SK-N-SH (cell line): ENCODE results near the gene HBP1. TPM values are rescaled to one million over a fixed set of nuclear protein-coding genes. Genes with fewer than 3 reads are reported as not detected.

Experiments
- CTCF ChIA-PET: fragments of 300-600, 350-600 bp; formaldehyde crosslinking; extraction: SDS; loops from one replicate; lab custom pipeline; 2021; lab: Yijun Ruan, JAX
- POLR2A ChIA-PET: fragments of 350-600 bp; sonication (Branson Sonifier 250); formaldehyde crosslinking; extraction: SDS; loops from one replicate; lab custom pipeline; 2020; ENCODE audit warnings: antibody characterized with exemption, inconsistent platforms; lab: Yijun Ruan, JAX
- DNase-seq: peaks from one replicate; pipeline ENCODE4 v3.0.0; 2012
- H2AFZ ChIP-seq: fragments of 200-600 bp; sonication (generic); 2 replicates; pipeline ENCODE4 v1.8.1; 2016; ENCODE audit warnings: antibody characterized with exemption, mild to moderate bottlenecking, low read depth
- H3F3A ChIP-seq: fragments of 200-600 bp; sonication (generic); replicated peaks from 2 replicates; pipeline ENCODE3; 2016; ENCODE audit warnings: antibody characterized with exemption, mild to moderate bottlenecking; ENCODE audit not compliant: insufficient read depth
- H3K27ac ChIP-seq, 2 experiments: fragments of 200-500 bp in 1 of 2; fragments of 200-600 bp in 1 of 2; sonication (Bioruptor generic) in 1 of 2; sonication (generic), shearing (Covaris generic) in 1 of 2; 2 replicates each; pipeline versions ENCODE4 v1.5.1 to v1.6.1; 2014 to 2016; ENCODE audit warnings: low read depth in 2 of 2, inconsistent platforms in 1 of 2, low read length in 1 of 2, mild to moderate bottlenecking in 1 of 2, mixed read lengths in 1 of 2
- H3K27me3 ChIP-seq: fragments of 200-600 bp; sonication (generic), shearing (Covaris generic); 2 replicates; pipeline ENCODE4 v1.6.1; 2016; ENCODE audit warnings: mixed run types; ENCODE audit not compliant: insufficient read depth
- H3K36me3 ChIP-seq, 2 experiments: fragments of 200-500 bp in 1 of 2; fragments of 200-600 bp in 1 of 2; sonication (Bioruptor generic) in 1 of 2; sonication (generic) in 1 of 2; replicated peaks in 1 of 2; 2 replicates each; pipeline versions ENCODE3 to v1.5.1; 2014 to 2016; ENCODE audit warnings: low read length in 1 of 2, mild to moderate bottlenecking in 1 of 2; ENCODE audit not compliant: insufficient read depth in 2 of 2, control insufficient read depth in 1 of 2
- H3K4me1 ChIP-seq, 2 experiments: fragments of 200-500 bp in 1 of 2; fragments of 200-600 bp in 1 of 2; sonication (Bioruptor generic) in 1 of 2; sonication (generic), shearing (Covaris generic) in 1 of 2; 2 replicates each; pipeline versions ENCODE4 v1.5.1 to v1.6.1; 2014 to 2016; ENCODE audit warnings: low read depth in 1 of 2, low read length in 1 of 2, mixed run types in 1 of 2; ENCODE audit not compliant: insufficient read depth in 2 of 2, control insufficient read depth in 1 of 2
- H3K4me2 ChIP-seq: fragments of 200-600 bp; sonication (generic), shearing (Covaris generic); 2 replicates; pipeline ENCODE4 v1.6.1; 2017; ENCODE audit warnings: mixed run types
- H3K4me3 ChIP-seq, 2 experiments: fragments of 200-500 bp in 1 of 2; fragments of 200-600 bp in 1 of 2; sonication (Bioruptor generic) in 1 of 2; sonication (generic), shearing (Covaris generic) in 1 of 2; 2 replicates each; pipeline versions ENCODE4 v1.5.1 to v1.8.1; 2014 to 2016; ENCODE audit warnings: low read depth in 2 of 2, inconsistent platforms in 1 of 2, low read length in 1 of 2, mild to moderate bottlenecking in 1 of 2, mixed read lengths in 1 of 2, moderate library complexity in 1 of 2
- H3K79me2 ChIP-seq: fragments of 200-600 bp; sonication (generic); 2 replicates; pipeline ENCODE4 v1.8.1; 2017; ENCODE audit warnings: mild to moderate bottlenecking; ENCODE audit not compliant: insufficient read depth
- H3K9ac ChIP-seq: fragments of 200-600 bp; sonication (generic); 2 replicates; pipeline ENCODE4 v1.6.1; 2017; ENCODE audit warnings: mixed run types
- H3K9me2 ChIP-seq: fragments of 200-600 bp; sonication (generic); 2 replicates; pipeline ENCODE4 v1.6.1; 2017; ENCODE audit warnings: mixed run types
- H3K9me3 ChIP-seq: fragments of 200-600 bp; sonication (generic); 2 replicates; pipeline ENCODE4 v1.6.1; 2017; ENCODE audit warnings: mixed run types, mild to moderate bottlenecking, moderate library complexity
- H4K20me1 ChIP-seq: fragments of 200-600 bp; sonication (generic); 2 replicates; pipeline ENCODE4 v1.6.1; 2017; ENCODE audit warnings: mild to moderate bottlenecking, mixed run types; ENCODE audit not compliant: insufficient read depth
- IRF3 ChIP-seq: fragments of 150-350 bp; IDR thresholded peaks from 2 replicates; pipeline ENCODE4 v1.6.1; 2016; ENCODE audit warnings: mild to moderate bottlenecking, low read depth, low read length
- MEF2A ChIP-seq: IDR thresholded peaks from 2 replicates; pipeline ENCODE4 v1.4.0; 2012; ENCODE audit warnings: low read depth, borderline replicate concordance
- MXI1 ChIP-seq: IDR thresholded peaks from 2 replicates; pipeline ENCODE4 v1.6.1; 2012; ENCODE audit warnings: mild to moderate bottlenecking, low read depth, low read length, improper control_type of control experiment
- RAD21 ChIP-seq: IDR thresholded peaks from 2 replicates; pipeline ENCODE4 v1.6.1; 2012; ENCODE audit warnings: mild to moderate bottlenecking, low read length
- REST ChIP-seq: IDR thresholded peaks from 2 replicates; pipeline ENCODE4 v1.6.1; 2012; ENCODE audit warnings: mild to moderate bottlenecking, low read depth, low read length, moderate library complexity
- YY1 ChIP-seq: IDR thresholded peaks from 2 replicates; pipeline ENCODE4 v1.4.0; 2012; ENCODE audit warnings: low read depth, mild to moderate bottlenecking
- WGBS: methylation state at CpG from one replicate; pipeline ENCODE4 v1.1.6; 2017; ENCODE audit warnings: low lambda C conversion rate; 5-methylcytosine and 5-hydroxymethylcytosine counted together
- polyA plus RNA-seq, 3 experiments: library from polyadenylated mRNA; depleted of rRNA; stranded (reverse); fragments of >200 nt; gene quantifications; 2 replicates each; pipeline ENCODE4 v1.2.3, GENCODE V29; 2012
- TF ChIP-seq, protein P1 (sequence below): fragments of 200-600 bp; sonication (generic); IDR thresholded peaks from 2 replicates; pipeline ENCODE4 v1.6.1; 2017; ENCODE audit warnings: antibody characterized with exemption, mild to moderate bottlenecking, moderate library complexity

Gene HBP1
- polyA plus RNA-seq, 1 of the 3 experiments (the other 2 are of a cell fraction), result 27.2 TPM

DNA sequence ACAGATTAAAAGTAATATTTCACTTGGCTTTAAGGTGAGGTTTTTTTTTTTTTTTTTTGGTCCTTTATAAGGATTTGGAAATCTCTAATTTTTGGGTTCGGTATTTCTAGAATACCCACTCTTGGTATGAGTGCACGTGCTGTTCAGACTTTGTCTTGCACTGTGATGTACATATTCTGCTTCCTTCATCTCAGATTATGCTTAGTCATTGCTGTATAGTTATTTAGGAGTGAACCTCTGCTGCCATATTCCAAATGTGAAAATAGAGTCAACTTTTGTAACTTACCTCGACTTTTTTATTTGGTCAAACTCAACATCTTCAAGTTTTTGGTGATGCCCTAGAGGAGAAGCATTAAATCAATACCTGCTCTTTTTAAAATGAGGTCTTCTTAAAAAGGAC is 40.1 kb upstream of the HBP1 start:
- CTCF ChIA-PET, result no interaction called here
- Histone ChIP-seq H3K36me3 (no peaks in the 10 kb centered on the region), H3K79me2 (no peaks in the 10 kb centered on the region), H3K27me3 (no peaks in the 10 kb centered on the region), H3F3A (no peaks in the 10 kb centered on the region)
- TF ChIP-seq REST (no peak), IRF3 (no peak), YY1 (no peak), MXI1 (no peak), RAD21 (no peak)
- TF ChIP-seq, protein P1, sequence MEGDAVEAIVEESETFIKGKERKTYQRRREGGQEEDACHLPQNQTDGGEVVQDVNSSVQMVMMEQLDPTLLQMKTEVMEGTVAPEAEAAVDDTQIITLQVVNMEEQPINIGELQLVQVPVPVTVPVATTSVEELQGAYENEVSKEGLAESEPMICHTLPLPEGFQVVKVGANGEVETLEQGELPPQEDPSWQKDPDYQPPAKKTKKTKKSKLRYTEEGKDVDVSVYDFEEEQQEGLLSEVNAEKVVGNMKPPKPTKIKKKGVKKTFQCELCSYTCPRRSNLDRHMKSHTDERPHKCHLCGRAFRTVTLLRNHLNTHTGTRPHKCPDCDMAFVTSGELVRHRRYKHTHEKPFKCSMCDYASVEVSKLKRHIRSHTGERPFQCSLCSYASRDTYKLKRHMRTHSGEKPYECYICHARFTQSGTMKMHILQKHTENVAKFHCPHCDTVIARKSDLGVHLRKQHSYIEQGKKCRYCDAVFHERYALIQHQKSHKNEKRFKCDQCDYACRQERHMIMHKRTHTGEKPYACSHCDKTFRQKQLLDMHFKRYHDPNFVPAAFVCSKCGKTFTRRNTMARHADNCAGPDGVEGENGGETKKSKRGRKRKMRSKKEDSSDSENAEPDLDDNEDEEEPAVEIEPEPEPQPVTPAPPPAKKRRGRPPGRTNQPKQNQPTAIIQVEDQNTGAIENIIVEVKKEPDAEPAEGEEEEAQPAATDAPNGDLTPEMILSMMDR, result no peak
- TF ChIP-seq, all 33 proteins: peak for 0
- Histone ChIP-seq H3K9me2 (no peaks in the 10 kb centered on the region), H3K4me1 (no peaks in the 10 kb centered on the region; a peak in 1 of 4 replicates), H3K27ac (no peak overlapping the region), H3K9ac (no peak overlapping the region), H2AFZ (no peak overlapping the region), H3K4me2 (no peak overlapping the region), H4K20me1 (no peaks in the 10 kb centered on the region), H3K9me3 (no peaks in the 10 kb centered on the region), H3K4me3 (no peak overlapping the region)
- DNase-seq, result no peak
- WGBS, result 89% methylated on average over 3 of the region's 3 CpGs
- POLR2A ChIA-PET, result no interaction called here

DNA sequence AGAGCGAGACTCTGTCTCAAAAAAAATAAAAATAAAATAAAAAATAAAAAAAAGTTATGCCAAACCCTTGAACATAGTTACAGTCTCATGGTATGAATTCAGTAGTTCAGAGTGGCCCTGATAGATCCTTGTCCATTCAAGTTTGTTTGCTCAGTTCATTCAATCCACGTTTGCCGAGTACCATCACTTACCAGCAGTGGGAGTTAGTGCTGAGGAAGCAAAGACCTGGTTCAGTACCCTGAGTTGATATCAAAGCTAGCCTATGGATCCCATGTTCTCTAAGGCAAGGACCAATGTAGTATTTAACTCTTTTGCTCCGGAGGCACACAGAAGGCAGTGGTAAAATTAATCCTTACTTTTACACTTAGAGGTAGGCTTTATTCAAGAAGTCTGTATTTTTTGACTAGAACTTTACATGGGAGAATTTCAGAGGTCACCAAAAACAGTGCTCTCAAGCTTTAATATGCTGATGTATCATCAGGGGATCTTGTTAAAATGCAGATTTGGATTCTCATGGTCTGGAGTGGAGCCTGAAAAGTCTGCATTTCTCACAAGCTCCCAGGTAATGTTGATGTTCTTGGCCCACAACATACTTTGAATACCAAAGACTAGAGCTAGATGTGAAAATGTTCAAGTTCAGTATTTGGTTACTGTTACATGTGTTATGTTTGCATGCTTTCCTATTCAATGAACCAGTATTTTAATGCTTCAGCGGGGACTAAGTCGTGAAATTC is 38.1 kb upstream of the HBP1 start:
- ChIA-PET POLR2A (no interaction called here), CTCF (interaction anchor here (0.7 to 5.1 kb wide), 6 partner anchors 8 to 285 kb away, joined by 3 to 90 read pairs (median 6); no protein-coding TSS in a partner anchor)
- H3K4me2 ChIP-seq, result no peak overlapping the region
- no peak overlapping the region for H3K27ac ChIP-seq
- TF ChIP-seq MEF2A, result no peak
- TF ChIP-seq, protein P1, result peak; percentile 15; the same call in 1 of the 2 replicates
- H3K4me3 ChIP-seq, result no peak overlapping the region
- no peaks in the 10 kb centered on the region for H4K20me1 ChIP-seq
- peaks cover 0 to 6% of the 10 kb centered on the region in 2 experiments for H3K36me3 ChIP-seq
- no peaks in the 10 kb centered on the region for H3K27me3 ChIP-seq
- H3K9ac ChIP-seq, result no peak overlapping the region
- H3F3A ChIP-seq, result no peaks in the 10 kb centered on the region
- WGBS, result 90% methylated on average over 6 of the region's 6 CpGs
- H2AFZ ChIP-seq, result no peak overlapping the region
- H3K4me1 ChIP-seq, result no peaks in the 10 kb centered on the region; a peak in 1 of 4 replicates
- no peaks in the 10 kb centered on the region for H3K79me2 ChIP-seq
- no peaks in the 10 kb centered on the region for H3K9me3 ChIP-seq
- no peak for DNase-seq
- no peaks in the 10 kb centered on the region for H3K9me2 ChIP-seq
